Activated CD8-positive, alpha-beta memory T cell treated with anti-CD3 and anti-CD28 coated beads for 36 hours (primary cell): ENCODE results near the gene PARN. TPM values are rescaled to one million over a fixed set of nuclear protein-coding genes. Genes with fewer than 3 reads are reported as not detected.

Experiments used
- CTCF ChIA-PET: fragments of 350-600 bp; sonication (Branson Sonifier 250); formaldehyde crosslinking; loops from one replicate; lab custom pipeline; 2021; ENCODE audit warnings: antibody characterized with exemption; lab: Charles Lee
- POLR2A ChIA-PET: fragments of 350-600 bp; sonication (Branson Sonifier 250); formaldehyde crosslinking; loops from one replicate; lab custom pipeline; 2021; ENCODE audit warnings: antibody characterized with exemption; lab: Charles Lee
- total RNA-seq, 2 experiments: library from RNA; stranded (reverse); gene quantifications; one replicate each; pipeline ENCODE4 v1.2.3, GENCODE V29; 2021

The PARN gene
- total RNA-seq, 2 experiments from 2014 or later, result 47.3 to 49.1 TPM

DNA sequence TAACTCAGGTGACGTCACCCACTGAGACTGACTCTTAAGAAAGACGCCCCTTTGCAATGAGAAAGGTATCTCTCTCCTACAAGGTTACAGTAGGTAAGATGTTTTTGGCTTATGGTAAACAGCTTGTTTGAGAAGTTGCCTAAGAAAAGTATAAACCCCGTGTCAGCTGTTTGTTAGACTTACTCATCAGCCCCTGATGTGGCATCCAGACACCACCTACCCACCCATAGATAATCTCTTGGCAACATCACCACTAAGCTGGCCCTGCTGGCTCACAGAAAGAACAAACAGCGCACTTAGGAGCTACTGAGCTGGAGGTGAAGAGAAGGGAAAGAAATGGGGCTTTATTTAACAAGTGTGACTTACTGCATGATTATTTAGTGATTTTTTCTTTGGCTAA lies 121.0 kb downstream of the PARN start:
- CTCF ChIA-PET, result no interaction called here
- POLR2A ChIA-PET, result no interaction called here

- CTCF ChIA-PET, result no interaction called here
- POLR2A ChIA-PET, result no interaction called here
Observed at GRCh38 chr16:14505846-14506245, 124.2 kb downstream of the PARN start.

GRCh38 chr16:14502932-14503741 lies 126.9 kb downstream of the PARN start:
- ChIA-PET POLR2A (no interaction called here), CTCF (interaction anchor here (1.3 kb wide), 1 partner anchor 13 kb away, joined by 3 read pairs; no protein-coding TSS in a partner anchor)

GRCh38 chr16:14502256-14502875 lies 127.7 kb downstream of the PARN start:
- ChIA-PET CTCF (no interaction called here), POLR2A (no interaction called here)

DNA sequence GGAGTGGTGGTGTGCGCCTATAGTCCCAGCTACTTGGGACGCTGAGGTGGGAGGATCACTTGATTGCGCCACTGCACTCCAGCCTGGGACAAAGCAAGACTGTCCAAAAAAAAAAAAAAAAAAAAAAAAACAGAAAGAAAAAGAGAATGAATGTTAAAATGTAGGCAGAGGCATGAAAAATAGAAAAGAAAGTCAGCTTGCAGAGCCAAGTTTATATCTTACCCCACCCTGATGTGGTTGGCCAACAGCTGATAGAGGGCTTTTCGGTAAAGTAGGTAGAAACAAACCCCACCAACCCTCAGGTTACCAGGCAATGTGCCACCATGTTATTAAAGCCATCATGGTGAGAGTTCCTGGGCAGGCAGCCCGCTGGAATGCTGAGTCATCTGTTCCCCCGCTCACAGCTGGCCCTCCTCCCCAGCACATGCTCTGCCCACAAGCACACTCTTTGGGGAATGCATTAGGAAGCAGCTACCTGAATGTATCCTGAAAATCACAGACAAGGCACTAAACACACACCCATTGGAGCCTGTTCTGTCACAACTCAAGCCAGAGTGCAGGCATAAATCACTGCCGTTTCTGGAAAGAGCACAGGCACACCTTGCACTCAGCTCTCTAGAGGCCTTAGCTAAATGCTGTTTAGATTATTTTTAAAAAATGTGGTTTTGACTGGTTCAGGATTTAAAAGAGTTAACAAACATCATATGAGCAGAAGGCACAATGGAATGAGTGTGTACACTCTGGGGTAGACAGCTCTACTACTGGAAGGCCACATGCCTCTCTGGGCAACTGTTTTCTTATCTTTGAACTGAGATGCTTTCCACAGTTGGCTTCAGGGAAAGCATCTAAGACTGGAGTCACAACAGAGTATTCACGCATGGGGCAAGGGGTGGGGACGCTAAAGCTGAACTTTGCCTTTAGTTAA lies 128.5 kb downstream of the PARN start:
- POLR2A ChIA-PET, result no interaction called here

DNA sequence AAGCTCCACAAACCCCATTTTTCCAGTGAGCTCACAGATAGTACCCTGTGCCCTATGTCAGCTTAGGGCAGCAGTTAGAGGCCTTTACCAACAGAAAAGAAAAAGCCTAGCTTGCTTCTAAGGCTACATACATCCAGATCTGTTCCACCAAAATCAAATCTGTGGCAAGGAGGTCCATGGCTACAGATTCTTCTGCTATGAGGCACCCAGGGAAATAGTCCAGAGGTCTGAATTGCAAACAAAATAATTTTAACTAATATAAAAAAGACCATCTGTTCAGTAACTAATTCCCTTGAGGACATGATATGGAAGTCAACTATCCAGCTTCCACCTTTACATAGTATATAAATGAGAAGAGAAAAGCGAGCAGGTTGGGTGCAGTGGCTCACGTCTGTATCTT lies 129.3 kb downstream of the PARN start:
- ChIA-PET CTCF (no interaction called here), POLR2A (no interaction called here)

More for the DNA sequence above, 128.5 kb downstream of the PARN start:
- CTCF ChIA-PET, result no interaction called here

DNA sequence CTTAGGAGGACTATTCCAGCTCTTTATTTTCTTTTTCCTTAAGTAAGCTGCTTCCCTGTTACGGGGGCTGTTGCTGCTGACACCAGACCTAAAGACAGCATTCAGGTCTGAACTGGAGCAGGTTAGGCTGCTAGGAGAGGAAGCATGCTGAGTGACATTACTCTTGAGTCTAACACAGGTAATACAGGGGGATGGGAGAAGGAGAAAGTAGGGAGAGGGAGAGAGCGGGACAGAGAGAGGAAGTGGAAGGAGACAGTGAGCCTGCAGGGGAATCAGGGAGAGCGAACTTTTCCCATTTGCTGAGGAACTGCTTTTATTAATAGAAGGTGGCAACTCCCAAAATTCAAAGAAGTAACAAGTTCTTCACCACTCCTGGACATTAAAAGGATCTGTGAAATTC lies 130.9 kb downstream of the PARN start:
- CTCF ChIA-PET, result no interaction called here
- POLR2A ChIA-PET, result no interaction called here

- ChIA-PET POLR2A (no interaction called here), CTCF (no interaction called here)
Observed at GRCh38 chr16:14497245-14498082, 132.6 kb downstream of the PARN start.

DNA sequence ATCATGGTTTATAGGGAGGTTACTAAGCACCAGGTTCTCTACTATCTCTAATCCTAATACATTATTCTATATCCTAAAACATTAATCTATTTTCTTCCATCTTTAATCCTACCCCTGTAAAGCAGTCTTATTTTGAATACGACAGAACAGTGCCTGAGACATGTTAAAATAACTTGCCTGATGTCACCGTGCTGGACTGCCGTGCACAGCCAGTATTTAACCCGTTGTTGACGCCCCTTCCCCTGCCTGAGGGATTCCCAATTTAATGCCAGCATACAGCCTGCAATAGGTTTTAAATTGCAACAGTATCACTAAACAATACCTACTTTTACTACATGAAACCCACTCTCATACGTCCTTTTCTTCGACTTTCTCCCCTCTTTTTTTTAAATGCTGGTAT lies 133.3 kb downstream of the PARN start:
- ChIA-PET POLR2A (no interaction called here), CTCF (no interaction called here)

- CTCF ChIA-PET, result no interaction called here
- POLR2A ChIA-PET, result interaction anchor here (0.6 kb wide), 1 partner anchor 1158 kb away, joined by 7 read pairs; no protein-coding TSS in a partner anchor
Observed at GRCh38 chr16:14496047-14496770, 133.9 kb downstream of the PARN start.

DNA sequence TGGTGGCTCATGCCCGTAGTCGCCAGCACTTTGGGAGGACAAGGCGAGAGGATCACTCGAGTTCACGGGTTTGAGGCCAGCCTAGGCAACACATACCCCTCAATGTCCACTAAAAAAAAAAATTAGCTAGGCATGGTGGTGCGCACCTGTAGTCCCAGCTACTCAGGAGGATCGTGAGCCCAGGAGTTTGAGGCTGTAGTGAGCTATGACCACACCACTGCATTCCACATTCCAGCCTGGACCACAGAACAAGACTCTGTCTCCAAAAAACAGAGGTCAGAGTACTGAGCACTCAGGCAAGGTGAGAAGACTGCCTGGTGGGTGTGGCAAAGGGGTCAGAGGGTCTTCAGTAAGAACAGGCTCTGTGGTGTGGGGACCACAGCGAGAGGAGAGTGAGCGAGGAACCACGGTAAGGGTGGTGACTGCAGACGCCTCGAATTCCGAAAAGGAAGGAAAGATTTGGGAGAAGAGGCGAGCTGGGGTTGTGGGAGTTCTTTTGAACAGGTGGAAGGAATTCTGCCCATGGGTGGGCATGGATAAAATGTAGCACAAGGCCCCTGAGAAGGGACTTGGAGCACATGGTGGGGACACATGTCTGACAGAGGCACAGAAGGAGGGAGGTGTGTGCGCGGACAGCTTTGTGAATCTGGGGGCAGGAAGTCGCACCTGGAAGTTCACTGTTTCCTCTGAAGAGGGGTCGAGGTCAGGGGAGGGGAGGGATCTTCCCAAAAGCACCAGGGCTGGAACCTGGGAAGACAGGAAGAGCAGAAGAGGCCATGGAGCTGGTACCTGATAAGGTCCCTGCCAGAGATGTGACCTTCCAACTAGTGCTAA lies 134.6 kb downstream of the PARN start:
- POLR2A ChIA-PET, result interaction anchor here (0.6 kb wide), 1 partner anchor 1159 kb away, joined by 7 read pairs; no protein-coding TSS in a partner anchor
- CTCF ChIA-PET, result no interaction called here

- ChIA-PET CTCF (no interaction called here), POLR2A (no interaction called here)
Observed at GRCh38 chr16:14494396-14494966, 135.6 kb downstream of the PARN start.

DNA sequence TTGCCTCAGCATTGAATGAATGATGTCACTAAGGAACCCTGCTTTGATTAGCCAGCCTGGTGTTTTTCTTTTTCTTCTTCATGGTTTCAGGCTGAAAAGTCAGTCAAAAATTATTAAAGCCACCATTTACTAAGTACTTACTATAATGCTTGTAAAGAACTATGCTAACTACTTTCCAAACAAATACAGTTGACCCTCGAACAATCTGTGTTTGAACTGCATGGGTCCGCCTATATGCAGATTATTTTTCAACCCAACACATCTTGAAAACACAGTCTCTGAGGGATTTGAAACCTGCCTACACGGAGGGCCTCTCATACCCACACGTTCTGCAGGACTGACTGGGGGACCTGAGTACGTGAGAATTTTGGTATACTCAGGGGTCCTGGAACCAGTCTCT lies 136.3 kb downstream of the PARN start:
- ChIA-PET CTCF (interaction anchor here (0.6 kb wide), 1 partner anchor 125 kb away, joined by 3 read pairs; no protein-coding TSS in a partner anchor), POLR2A (no interaction called here)

- POLR2A ChIA-PET, result no interaction called here
- CTCF ChIA-PET, result no interaction called here
Observed at GRCh38 chr16:14492614-14493013, 137.4 kb downstream of the PARN start.

DNA sequence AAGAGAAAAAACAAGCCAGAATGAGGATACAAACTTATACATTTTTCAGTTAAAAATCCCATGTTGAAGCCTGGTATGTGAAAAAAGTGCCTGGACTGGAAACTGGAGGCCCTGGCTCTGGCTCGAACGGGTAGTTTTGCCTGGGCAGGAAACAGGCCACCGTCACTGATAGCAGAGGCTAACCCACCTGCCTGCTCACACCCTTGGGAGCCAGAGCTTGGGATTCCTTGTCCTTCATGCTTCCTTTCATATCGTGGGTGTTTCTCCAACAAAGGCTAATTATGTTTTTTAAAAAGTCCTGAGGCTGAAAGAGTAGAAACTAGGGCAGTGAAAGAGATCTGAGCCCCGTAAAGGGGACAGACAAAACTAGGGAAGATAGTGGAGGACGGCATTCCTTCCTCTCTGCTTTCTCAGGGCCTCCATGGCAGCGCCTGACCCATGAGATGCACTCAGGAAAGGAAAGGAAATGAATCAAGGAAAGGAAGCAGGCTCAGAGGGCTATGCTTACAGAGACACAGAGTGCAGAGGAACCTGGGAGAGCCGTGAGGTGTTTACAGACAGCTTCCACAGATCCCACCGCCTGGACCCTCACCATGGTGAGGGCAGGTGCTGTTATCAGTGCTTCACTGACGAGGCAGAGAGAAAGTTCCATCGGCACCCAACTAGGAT lies 138.1 kb downstream of the PARN start:
- POLR2A ChIA-PET, result no interaction called here
- CTCF ChIA-PET, result no interaction called here

- ChIA-PET POLR2A (no interaction called here), CTCF (no interaction called here)
Observed at GRCh38 chr16:14490235-14490634, 139.8 kb downstream of the PARN start.
